ENCODE measurements around the gene NR1H2.
"Not testable (repeated sequence)": the region's sequence is repeated elsewhere in the genome, so short reads cannot be mapped to it uniquely, and the experiment has no call there.

Gene NR1H2

DNA sequence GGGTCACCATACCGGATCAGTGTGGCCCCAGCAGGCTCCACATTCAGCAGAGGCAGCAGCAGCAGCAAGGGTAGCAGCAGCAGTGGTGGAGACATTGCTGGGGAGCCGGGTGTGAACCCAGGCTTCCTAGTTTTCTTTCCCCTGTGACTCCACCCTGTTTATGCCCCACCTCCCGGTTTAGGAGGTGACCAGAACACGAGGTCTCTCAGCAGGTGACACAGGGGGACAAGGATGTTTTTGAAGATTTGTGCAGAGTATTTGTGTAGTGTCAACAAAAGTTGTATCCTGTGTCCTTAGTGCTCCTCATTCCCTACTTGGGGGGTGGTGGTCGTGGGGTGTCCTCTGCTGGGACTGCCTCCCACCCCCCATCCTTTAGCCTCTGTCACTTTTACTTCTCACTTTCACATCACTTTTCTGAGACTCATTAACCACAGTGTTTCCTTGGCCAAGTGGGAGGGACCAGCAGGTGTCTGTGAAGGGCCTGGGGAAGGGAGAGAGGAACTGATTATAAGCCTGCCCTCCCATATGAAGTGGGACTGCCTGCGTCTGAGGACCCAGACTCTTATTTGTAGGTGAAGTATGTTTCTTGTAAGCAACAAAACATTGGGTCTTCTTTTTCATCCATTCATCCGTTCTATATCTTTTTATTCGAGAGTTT lies 31.5 kb upstream of the NR1H2 start:
- peak in 1 of 51 donors; percentile 9 for DNase-seq

DNA sequence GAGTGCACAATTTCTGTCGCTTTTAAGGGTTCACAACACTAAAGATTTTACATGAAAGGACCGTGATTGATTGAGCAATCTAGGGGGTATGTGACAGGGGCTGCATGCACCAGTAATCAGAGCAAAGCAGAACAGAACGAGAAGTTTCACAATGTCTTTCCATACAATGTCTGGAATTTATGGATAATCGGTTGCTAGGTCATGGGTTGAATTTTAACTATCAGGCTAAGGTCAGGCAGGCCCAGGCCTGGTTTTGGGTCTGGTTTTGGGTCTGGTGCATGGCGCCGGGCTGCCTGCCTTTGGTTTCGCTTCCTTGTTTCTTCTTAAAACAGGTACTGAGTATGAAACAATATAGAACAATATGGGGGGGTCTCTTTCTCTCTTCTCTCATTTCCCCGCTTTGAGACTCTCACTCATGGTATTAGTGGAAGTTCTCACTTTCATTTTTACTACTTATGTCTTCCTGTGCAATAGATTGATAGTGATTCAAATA lies 29.1 kb upstream of the NR1H2 start:
- DNase-seq = not testable (repeated sequence)

DNA sequence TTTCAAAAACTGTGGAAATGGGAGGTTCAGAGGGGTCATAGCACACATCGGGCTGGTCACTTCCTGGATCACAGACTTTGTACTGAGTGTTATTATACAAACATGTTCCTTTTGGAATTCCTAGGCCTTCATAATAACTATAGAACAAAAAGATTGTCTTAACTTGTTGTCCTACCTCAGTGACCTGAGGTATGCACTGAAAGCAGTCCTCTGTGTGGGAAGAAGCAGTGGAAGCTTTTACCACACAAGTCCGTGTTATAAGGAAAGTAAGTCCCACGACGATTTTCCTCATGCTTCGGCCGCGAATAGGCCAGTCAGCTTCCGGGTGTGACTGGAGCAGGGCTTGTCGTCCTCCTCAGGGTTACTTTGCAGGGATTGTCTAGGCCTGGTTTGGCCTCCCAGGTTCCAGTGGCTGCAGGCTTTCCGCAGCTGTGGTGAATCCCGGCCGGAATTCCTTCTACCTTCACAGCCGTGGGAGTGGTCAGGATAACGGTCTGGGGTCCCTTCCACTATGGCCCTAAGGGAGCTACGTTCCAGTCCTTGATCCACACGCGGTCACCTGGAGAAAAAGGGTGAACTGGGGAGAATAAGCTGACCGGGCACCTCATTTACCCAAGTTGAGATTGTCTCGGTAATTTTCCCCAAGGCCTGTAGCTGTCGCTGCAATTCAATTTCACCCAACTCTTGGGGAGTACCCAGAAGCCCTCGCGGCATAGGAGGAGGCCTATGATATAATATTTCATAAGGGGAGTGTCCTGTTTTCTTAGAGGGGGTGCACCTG lies 26.8 kb upstream of the NR1H2 start:
- no peak for DNase-seq

DNA sequence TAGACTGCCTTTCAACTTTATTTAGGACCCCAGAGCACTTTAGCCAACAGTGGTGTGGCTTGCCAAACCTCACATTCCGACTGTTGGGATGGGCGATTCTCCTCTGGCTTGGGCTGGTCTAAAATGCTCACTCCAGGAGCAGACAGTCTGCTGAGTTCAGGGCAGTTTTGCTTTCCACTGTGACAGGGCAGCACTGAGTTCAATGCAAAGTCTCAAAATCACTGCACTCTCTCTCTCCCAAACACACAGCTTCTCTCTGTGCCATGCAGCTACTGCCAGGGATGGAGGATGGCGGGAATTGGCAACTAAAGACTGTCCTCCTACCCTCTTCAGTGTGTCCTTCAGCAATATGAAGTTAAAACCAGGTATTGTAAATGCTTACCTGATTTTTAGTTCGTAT lies 24.0 kb upstream of the NR1H2 start:
- no peak for DNase-seq

DNA sequence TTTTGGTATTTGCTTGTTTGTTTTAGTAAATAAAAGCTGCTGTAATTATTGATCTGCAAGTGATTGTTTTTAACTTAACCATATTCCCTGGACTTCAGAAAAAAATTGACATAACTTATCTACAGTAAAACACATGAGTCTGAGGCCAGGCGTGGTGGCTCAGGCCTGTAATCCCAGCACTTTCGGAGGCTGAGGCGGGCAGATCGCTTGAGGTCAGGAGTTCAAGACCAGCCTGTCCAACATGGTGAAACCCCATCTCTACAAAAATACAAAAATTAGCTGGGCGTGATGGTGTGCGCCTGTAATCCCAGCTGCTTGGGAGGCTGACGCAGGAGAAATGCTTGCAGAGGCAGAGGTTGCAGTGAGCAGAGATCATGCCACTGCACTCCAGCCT lies 22.8 kb upstream of the NR1H2 start:
- DNase-seq = not testable (repeated sequence)

DNA sequence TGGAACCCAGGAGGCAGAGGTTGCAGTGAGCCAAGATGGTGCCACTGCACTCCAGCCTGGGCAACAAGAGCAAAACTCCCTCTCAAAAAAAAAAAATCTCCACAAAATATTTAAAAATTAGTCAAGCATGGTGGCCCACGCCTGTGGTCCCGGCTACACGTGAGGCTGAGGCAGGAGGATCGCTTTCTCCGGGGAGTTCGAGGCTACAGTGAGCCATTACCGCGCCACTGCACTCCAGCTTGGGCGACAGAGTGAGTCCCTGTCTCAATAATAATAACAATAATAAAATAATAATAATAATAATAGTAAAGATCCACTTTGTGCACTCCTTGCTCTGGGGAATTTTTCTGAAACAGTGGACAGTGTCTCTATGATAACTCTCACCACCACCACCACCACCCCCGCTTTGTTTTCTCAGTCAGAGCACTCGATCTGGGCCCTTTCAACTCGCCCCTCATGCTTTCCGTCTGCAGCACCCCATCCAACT lies 19.5 kb upstream of the NR1H2 start:
- DNase-seq = no peak

DNA sequence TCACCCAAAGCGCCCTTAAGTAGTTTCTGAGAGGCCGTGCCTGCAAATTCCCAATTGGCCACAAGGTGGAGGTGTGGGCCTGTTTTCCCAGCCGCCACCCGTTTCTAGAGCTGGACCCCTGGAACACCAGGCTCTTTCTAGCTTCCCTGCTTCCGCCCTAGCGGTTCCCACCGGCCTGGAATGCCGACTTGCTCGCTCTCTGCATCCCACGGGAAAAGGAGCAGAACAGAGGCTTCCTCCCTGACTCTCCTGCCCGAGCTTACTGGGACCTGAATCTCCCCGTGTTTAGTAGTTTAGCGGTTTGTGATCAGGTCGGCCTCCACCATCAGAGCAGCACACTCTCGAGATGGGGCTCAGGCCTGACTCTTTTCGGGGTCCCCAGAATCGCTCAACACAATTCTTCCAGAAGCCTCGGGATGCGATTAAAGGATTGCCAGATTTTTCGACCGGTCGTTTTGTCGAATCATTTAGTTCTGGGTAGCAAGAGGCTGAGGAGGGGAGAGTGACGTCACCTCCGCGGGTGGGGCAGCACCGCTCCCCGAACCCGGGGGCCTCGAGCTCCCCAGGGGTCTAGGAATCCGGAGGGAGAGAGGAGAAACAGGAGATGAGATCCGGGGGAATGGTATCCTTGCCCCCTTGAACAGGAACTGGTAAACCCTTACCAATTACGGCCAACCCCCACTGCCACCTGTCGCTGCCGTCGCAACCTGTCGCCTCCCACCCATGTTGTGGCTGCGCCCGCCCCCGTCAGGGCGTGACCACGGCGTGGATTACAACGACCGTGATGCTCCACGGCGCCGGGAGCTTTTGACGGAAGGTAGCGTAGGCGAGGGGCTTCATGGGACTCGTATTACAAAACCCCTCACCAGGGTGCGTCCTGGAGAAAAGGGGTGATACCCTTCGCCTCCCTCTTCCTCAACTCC lies 18.8 kb upstream of the NR1H2 start:
- DNase-seq = peak; percentile 17 to 86 (median 66)

DNA sequence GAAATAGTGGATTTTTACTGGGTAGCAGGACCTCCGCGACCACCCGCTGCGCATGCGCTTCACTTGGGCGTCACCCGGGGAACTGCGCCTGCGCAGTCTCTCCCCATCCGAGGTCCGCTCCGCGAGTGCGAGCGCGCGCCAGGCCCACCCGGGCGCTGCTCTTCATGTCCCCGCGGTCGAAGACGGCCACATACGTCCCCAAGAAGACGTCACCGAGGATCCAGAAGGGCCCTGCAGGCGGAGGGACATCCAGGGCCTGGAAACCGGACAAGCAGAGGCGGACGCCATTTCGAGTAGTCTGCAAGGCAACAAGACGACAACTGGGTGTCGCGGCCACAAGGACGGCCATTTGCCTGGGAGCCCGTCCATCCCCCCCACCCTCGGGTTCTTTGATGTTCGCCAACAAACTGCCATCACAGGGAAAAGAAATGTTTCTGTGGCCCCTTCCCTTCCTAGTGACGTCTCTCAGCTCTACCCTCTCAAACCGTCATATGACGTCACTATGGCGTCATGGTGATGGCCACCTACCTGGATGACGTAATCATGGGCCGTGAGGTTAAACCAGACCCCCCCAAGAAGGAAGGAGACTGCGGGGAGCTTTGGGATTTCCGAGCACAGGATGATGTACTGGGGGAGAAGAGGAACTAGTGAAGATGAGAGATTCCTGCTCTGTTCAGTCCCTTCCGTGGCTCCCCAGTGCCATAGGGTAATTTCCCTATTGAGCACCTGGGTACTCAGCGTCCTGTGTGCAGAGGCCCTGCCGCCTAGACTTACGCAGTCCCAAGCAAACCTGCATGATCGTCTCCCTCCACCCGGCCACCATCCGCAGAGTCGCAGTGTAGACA lies 17.6 kb upstream of the NR1H2 start:
- DNase-seq = peak in 44 of 51 donors; percentile 8 to 68 (median 41)

DNA sequence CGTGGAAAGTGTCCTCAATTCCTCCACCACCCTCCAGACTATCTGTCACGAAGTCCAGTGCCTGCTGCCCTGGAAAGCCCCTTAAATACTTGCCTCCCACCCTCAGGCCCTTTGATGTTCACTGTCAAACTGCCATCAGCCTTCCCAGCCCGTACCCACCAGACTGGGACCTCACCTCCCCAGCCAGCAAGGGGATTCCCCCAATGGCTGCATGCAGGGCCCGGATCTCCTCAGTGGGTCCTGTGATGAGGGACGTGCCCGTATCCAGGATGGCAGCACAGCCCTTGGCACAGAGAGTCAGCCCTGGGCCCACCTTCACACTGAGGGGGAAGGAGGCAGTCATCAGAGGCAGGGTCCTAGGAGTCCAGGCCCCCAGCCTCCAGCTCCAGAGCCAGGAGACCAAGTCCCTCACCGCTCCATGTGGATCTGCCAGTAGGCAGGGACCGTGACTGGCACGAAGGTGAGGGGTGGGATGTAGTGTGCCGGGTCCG lies 16.9 kb upstream of the NR1H2 start:
- DNase-seq = no peak

DNA sequence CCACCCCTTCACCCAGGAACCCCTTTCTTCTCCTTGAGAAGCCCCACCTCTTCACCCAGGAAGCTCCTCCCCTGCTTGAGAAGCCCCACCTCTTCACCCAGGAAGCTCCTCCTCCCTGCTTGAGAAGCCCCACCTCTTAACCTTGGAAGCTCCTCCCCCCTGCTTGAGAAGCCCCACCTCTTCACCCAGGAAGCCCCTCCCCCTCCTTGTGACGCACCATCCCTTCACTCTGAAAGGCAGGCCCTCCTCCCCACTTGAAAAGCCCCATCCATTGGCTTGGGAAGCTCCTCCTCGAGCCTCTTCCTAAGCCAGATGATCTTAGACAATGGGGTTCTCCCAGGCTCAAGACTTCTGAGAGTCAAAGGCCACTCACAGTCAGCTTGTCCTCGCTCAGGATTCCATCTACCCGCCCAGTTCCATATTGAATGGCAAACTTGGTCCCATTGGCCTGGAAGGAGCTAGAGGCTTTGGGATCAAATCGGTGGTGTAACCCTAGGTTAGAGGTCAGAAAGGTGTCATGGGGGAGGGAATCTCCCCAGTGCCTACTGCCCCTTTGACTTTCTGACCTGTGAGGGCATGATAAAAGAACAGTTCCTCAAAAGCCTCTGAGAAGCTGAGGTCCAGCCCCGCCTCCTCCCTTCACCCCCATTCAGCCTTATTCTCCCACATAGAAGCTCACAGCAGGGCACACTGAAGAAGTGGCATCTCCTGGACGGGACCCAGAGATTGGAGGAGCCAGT lies 14.8 kb upstream of the NR1H2 start:
- DNase-seq = no peak

DNA sequence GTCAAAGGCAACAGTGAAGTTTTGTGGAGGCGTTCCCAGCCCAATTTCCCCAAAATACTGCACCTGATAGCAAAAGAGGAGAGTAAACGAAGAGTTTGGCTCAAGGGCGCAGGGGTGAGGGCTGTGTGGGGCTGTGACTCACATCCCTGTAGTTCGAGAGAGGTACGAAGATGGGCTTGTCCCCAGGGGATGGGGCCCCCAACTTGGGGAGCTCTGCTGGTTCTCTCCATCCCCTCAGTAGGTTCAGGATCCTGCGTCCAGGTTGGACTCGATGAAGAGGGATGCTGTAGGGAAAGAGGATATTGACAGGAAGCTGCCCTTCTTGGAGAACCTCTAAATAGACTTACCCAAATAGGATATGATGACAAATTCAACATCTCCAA lies 14.2 kb upstream of the NR1H2 start:
- no peak for DNase-seq

DNA sequence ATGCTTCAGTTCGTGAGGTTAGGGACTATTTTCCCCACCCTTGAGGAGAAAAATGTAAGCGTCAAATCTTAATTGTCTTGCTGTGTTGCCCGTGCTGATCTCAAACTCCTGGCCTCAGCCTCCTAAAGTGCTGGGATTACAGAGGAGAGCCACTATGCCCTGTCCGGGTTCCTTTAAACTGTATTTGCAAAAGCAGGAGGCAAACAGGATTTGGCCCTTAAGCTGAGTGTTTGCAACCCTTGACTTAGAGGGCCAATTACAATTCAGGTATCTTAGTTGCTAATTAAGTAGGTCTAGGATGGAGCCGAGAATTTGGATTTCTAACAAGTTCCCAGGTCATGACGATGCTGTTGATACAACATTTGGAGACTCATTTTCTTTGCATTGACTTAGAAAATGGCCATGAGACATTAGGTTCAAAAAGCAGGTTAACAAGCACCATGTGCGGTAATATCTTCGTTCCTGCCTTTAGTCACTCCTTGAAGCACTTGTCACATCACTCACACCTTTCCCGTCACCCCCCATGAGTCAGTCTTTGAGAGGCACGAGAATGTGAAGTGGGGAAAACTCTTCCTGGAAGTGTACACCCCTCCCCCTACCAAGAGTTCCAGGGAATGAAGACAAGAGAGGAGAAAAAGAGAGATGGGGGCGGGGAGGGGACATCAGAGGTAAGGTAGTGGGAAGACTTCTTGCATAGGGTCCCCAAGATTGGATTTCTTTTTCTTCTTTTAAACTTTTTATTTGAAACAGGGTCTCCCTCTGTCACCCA lies 13.4 kb upstream of the NR1H2 start:
- no peak for DNase-seq

DNA sequence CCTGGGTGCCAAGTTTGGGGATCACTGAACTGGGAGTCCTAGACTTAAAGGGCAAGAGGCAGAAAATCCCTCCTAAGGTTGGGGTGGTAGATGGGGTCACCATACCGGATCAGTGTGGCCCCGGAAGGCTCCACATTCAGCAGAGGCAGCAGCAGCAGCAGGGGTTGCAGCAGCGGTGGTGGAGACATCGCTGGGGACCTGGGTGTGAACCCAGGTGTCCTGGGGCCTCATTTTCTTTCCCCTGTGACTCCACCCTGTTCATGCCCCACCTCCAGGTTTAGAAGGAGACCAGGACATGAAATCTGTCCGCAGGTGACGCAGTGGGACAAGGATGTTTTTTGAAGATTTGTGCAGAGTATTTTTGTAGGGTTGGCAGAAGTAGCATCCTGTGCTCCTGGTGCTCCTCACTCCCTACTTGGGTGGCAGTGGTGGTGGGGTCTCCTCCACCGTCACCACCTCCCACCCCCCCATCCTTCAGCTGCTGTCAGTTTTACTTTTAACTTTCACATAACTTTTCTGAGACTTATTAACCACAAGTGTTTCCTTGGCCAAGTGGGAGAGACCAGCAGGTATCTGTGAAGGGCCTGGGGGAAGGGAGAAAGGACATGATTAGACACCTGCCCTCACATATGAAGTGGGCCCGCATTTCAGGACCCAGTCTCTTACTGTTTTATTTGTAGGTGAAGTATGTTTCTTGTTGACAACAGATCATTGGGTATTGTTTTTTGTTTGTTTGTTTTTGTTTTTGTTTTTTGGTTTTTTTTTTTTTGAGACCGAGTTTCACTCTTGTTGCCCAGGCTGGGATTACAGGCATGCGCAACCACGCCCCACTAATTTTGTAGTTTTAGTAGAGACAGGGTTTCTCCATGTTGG lies 10.6 kb upstream of the NR1H2 start, which contains the start of gene NAPSA:
NAPSA (minus strand) TSS at position 206 of the 873 bp plus-strand sequence; CDS start at position 188, 18 bp downstream.
- DNase-seq = no peak

DNA sequence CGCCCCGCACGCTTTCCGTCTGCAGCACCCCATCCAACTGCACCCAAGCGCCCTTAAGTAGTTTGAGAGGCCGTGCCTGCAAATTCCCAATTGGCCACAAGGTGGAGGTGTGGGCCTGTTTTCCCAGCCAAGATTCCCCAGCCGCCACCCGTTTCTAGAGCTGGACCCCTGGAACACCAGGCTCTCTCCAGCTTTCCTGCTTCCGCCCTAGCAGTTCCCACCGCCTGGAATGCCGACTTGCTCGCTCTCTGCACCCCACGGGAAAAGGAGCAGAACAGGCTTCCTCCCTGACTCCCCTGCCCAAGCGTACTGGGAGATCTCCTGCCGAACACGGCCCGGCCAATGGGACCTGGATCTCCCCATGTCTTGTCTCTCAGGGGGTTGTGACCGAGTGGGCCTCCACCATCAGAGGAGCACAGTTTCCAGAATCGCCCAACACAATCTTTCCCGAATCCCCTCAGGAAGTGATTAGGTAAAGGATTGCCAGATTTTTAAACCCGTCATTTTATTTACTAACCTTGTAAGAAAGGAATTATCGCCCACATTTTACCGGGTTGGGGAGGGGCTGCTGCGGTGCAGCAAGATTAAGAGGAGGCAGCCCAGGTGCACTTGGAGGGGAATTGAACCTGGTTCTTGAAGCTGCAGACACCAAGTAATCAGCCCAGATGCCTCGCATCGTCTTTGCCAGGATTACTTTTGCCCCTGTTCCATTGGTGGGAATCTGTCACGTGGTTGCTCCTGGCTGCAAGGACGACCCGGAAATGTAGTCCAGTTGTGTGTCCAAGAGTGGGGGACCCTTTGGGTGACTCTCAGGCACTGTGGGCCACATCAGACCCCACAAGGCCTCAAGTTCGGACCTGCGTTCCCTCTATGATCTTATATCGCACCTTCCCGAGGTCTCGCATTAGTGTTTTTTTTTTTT lies 7.3 kb upstream of the NR1H2 start:
- DNase-seq = peak; percentile 29 to 91 (median 73)

DNA sequence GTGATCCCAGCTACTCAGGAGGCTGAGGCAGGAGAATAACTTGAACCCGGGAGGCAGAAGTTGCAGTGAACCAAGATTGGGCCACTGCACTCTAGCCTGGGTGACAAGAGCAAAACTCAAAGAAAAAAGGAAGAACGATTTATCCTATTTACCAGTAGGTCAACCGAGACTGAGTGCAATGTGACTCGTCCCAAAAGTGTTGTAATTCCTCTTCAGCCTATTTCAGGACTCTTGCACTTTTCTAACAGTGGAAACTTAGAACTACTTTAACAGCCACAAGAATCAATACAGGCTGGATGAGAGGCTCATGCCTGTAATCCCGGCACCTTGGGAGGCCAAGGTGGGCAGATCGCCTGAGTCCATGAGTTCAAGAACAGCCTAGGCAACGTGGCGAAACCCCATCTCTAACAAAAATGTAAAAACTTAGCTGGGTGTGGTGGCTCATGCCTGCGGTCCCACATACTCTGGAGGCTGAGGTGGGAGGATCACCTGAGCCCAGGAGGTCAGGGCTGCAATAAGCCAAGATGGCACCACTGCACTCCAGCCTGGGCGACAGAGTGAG lies 4.3 kb upstream of the NR1H2 start:
- DNase-seq = no peak

DNA sequence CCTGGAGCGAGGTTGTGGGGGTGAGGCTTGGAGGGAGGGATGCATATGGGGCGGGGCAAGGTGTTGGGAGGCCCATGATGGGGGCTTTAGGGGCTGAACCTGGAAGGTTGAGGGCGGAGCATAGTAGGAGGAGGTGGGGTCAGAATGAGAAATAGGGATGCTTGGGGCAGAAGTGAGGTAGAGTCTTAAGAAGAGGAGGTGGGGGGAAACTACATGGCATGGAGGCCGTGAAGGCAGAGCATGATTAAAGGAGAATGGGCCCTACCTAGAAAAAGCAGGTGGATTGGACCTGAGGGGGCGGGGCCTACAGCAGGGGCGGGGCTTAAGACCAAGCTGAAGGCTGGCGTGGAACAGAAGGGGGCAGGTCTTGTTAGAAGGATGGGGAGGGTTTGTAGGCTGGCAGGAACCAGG lies 799 bp downstream of the NR1H2 start:
- DNase-seq = no peak
